Thyroid gland (tissue), 4 donors: ENCODE results near the gene RTL1.

Experiments
- CTCF ChIP-seq, 6 experiments: fragments of 200-600 bp in 3 of 6; fragments of 450-650 bp in 3 of 6; sonication (generic) in 3 of 6; IDR thresholded peaks; one replicate each; pipeline ENCODE4 v1.5.1; 2016 to 2019; ENCODE audit warnings: antibody characterized with exemption in 6 of 6, mild to moderate bottlenecking in 2 of 6, inconsistent platforms in 1 of 6, moderate library complexity in 1 of 6
- POLR2A ChIP-seq, 2 donors: fragments of 450-650 bp; IDR thresholded peaks; one replicate each; pipeline ENCODE4 v1.6.1; 2017; ENCODE audit warnings: antibody characterized with exemption in 2 of 2, mild to moderate bottlenecking in 2 of 2, moderate library complexity in 1 of 2

- TF ChIP-seq POLR2A (IDR thresholded peaks at IDR 0.05) = no peak
- no peak for TF ChIP-seq CTCF (IDR thresholded peaks at IDR 0.05)
These were observed 41.6 kb downstream of the RTL1 start for GRCh38 chr14:100861937-100862247.
